ENCODE results near the gene EMID1. TPM values are rescaled to one million over a fixed set of nuclear protein-coding genes. Genes with fewer than 3 reads are reported as not detected.
A peak's percentile ranks its signal among the peaks of the same experiment; 100 is the strongest.

The EMID1 gene
- polyA plus RNA-seq (2012; rRNA removed): 0.71 and 1.1 TPM in 2 replicates
- 0.59 and 1.2 TPM in 2 replicates for polyA plus RNA-seq (2012; cell fraction: cytosol; rRNA removed)
- 0.68 and 1.3 TPM in 2 replicates for polyA plus RNA-seq (2012; cell fraction: nucleus; rRNA removed)

GRCh38 chr22:29205594-29206371 lies at the start of gene EMID1:
TSS of gene EMID1 (plus strand) at chr22:29205896. CDS start at chr22:29206039, 143 bp downstream.
- Histone ChIP-seq H3K4me1 (ENCODE audit: control insufficient read depth in 1 of 2, insufficient read depth in 2 of 2, low read depth in 1 of 2, low read length in 1 of 2) (peaks cover 0 to 7% of the 10 kb centered on the region in 2 experiments; a peak in 1 of 4 replicates), H3K9ac (no peak within 1 kb of the TSS), H3K79me2 (ENCODE audit: insufficient read depth) (no peaks in the 10 kb centered on the region), H3K9me3 (no peaks in the 10 kb centered on the region), H2AFZ (ENCODE audit: low read depth) (peak within 1 kb of the TSS; percentile 81; the same call in 1 of the 2 replicates), H3K4me3 (ENCODE audit: low read depth in 2 of 2, low read length in 1 of 2) (peak within 1 kb of the TSS; percentile 60 to 62), H3K27me3 (ENCODE audit: insufficient read depth) (no peaks in the 10 kb centered on the region; the same call in 1 of the 2 replicates), H3K27ac (ENCODE audit: low read depth in 2 of 2, low read length in 1 of 2) (no peak within 1 kb of the TSS), H3K9me2 (no peaks in the 10 kb centered on the region), H3K4me2 (peak within 1 kb of the TSS; percentile 81), H4K20me1 (ENCODE audit: insufficient read depth) (no peaks in the 10 kb centered on the region), H3K36me3 (replicated peaks in 1 of 2; ENCODE audit: control insufficient read depth in 1 of 2, insufficient read depth in 2 of 2, low read length in 1 of 2) (no peaks in the 10 kb centered on the region), H3F3A (replicated peaks; ENCODE audit: insufficient read depth) (no peaks in the 10 kb centered on the region)
- POLR2A ChIA-PET: no interaction called here
- CTCF ChIA-PET: interaction anchor here (0.6 to 5.5 kb wide), 6 partner anchors 13 to 79 kb away, joined by 3 to 49 read pairs (median 4); no protein-coding TSS in a partner anchor
- WGBS (ENCODE audit: low lambda C conversion rate): 14% methylated on average over 12 of the region's 90 CpGs
- DNase-seq: peak; percentile 90
- TF ChIP-seq EP300 (IDR thresholded peaks at IDR 0.05; ENCODE audit: borderline replicate concordance in 1 of 2, low read depth in 1 of 2, low read length in 1 of 2): no peak
- TF ChIP-seq MXI1 (IDR thresholded peaks at IDR 0.05; ENCODE audit: low read depth, low read length): 0 out of 2 replicates have a peak, but pooled peaks have one; percentile 22

- no peaks in the 10 kb centered on the region for H3K9me3 ChIP-seq
- ChIA-PET POLR2A (no interaction called here), CTCF (interaction anchor here (1.0 to 5.1 kb wide), 3 partner anchors 38 to 301 kb away, joined by 3 to 40 read pairs (median 3); no protein-coding TSS in a partner anchor)
- H3K4me3 ChIP-seq (ENCODE audit: low read depth in 2 of 2, low read length in 1 of 2): no peak overlapping the region
- no peaks in the 10 kb centered on the region for H3F3A ChIP-seq (replicated peaks; ENCODE audit: insufficient read depth)
- H3K4me2 ChIP-seq: no peak overlapping the region
- no peaks in the 10 kb centered on the region for H3K27me3 ChIP-seq (ENCODE audit: insufficient read depth)
- no peaks in the 10 kb centered on the region for H3K79me2 ChIP-seq (ENCODE audit: insufficient read depth)
- no peaks in the 10 kb centered on the region for H3K9me2 ChIP-seq
- no peak for DNase-seq
- H3K9ac ChIP-seq: no peak overlapping the region
- no peaks in the 10 kb centered on the region for H3K36me3 ChIP-seq (replicated peaks in 1 of 2; ENCODE audit: control insufficient read depth in 1 of 2, insufficient read depth in 2 of 2, low read length in 1 of 2)
- no peak for TF ChIP-seq EZH2phosphoT487 (IDR thresholded peaks at IDR 0.05; ENCODE audit: borderline replicate concordance, low read depth)
- 88% methylated on average over 1 of the region's 1 CpG for WGBS (ENCODE audit: low lambda C conversion rate)
- H3K4me1 ChIP-seq (ENCODE audit: control insufficient read depth in 1 of 2, insufficient read depth in 2 of 2, low read depth in 1 of 2, low read length in 1 of 2): no peaks in the 10 kb centered on the region; a peak in 2 of 4 replicates
- H2AFZ ChIP-seq (ENCODE audit: low read depth): no peak overlapping the region
- H3K27ac ChIP-seq (ENCODE audit: low read depth in 2 of 2, low read length in 1 of 2): no peak overlapping the region
- H4K20me1 ChIP-seq (ENCODE audit: insufficient read depth): no peaks in the 10 kb centered on the region
Observed at GRCh38 chr22:29155966-29156365, 49.7 kb upstream of the EMID1 start.

- Histone ChIP-seq H3K27me3 (ENCODE audit: insufficient read depth) (no peaks in the 10 kb centered on the region), H3K9me2 (no peaks in the 10 kb centered on the region), H3K9ac (no peak overlapping the region), H3F3A (replicated peaks; ENCODE audit: insufficient read depth) (no peaks in the 10 kb centered on the region), H3K4me1 (ENCODE audit: control insufficient read depth in 1 of 2, insufficient read depth in 2 of 2, low read depth in 1 of 2, low read length in 1 of 2) (no peaks in the 10 kb centered on the region; a peak in 2 of 4 replicates), H4K20me1 (ENCODE audit: insufficient read depth) (no peaks in the 10 kb centered on the region), H3K9me3 (no peaks in the 10 kb centered on the region), H3K79me2 (ENCODE audit: insufficient read depth) (no peaks in the 10 kb centered on the region), H3K27ac (ENCODE audit: low read depth in 2 of 2, low read length in 1 of 2) (no peak overlapping the region), H2AFZ (ENCODE audit: low read depth) (no peak overlapping the region), H3K4me2 (no peak overlapping the region), H3K4me3 (ENCODE audit: low read depth in 2 of 2, low read length in 1 of 2) (no peak overlapping the region), H3K36me3 (replicated peaks in 1 of 2; ENCODE audit: control insufficient read depth in 1 of 2, insufficient read depth in 2 of 2, low read length in 1 of 2) (no peaks in the 10 kb centered on the region)
- TF ChIP-seq CTCF (IDR thresholded peaks at IDR 0.05) (no peak), TAF1 (IDR thresholded peaks at IDR 0.05; ENCODE audit: borderline replicate concordance, low read depth, low read length) (no peak), RFX5 (IDR thresholded peaks at IDR 0.05; ENCODE audit: low read length) (no peak), MEF2A (IDR thresholded peaks at IDR 0.05; ENCODE audit: borderline replicate concordance, low read depth) (no peak), ELF1 (IDR thresholded peaks at IDR 0.05) (no peak), NFIC (IDR thresholded peaks at IDR 0.05; ENCODE audit: borderline replicate concordance) (no peak), JUND (IDR thresholded peaks at IDR 0.05) (no peak)
- ChIA-PET POLR2A (no interaction called here), CTCF (interaction anchor here (1.3 to 5.1 kb wide), 2 partner anchors 89 to 301 kb away, joined by 3 to 40 read pairs; no protein-coding TSS in a partner anchor)
- WGBS (ENCODE audit: low lambda C conversion rate): 94% methylated on average over 4 of the region's 9 CpGs
- DNase-seq: no peak
Observed at GRCh38 chr22:29156507-29156906, 49.2 kb upstream of the EMID1 start.
